GM12891 (cell line): ENCODE measurements around the gene STAB1.

Experiments used
- DNase-seq: peaks from one replicate; pipeline ENCODE4 v3.0.0; 2011; ENCODE audit warnings: low spot score; ENCODE audit not compliant: insufficient read length
- FAIRE-seq: peaks from 2 replicates; lab custom pipeline; 2011; peaks lifted over from hg19 to GRCh38; lab: Jason Lieb, UNC
- PAX5 ChIP-seq: IDR thresholded peaks from 2 replicates; pipeline ENCODE4 v1.6.1; 2011; ENCODE audit warnings: low read length, moderate library complexity, mild to moderate bottlenecking; ENCODE audit not compliant: insufficient read depth, severe bottlenecking
- POLR2A ChIP-seq: IDR thresholded peaks from 2 replicates; pipeline ENCODE4 v1.6.1; 2011; ENCODE audit warnings: low read depth, low read length, control low read depth
- POLR2AphosphoS5 ChIP-seq: IDR thresholded peaks from 2 replicates; pipeline ENCODE4 v1.6.1; 2011; ENCODE audit warnings: low read depth, low read length, control low read depth
- POU2F2 ChIP-seq: IDR thresholded peaks from 2 replicates; pipeline ENCODE4 v1.6.1; 2011; ENCODE audit warnings: low read depth, mild to moderate bottlenecking, control low read depth, low read length, moderate library complexity
- SPI1 ChIP-seq: IDR thresholded peaks from 2 replicates; pipeline ENCODE4 v1.6.1; 2011; ENCODE audit warnings: low read depth, low read length, control low read depth
- TAF1 ChIP-seq: IDR thresholded peaks from 2 replicates; pipeline ENCODE4 v1.6.1; 2011; ENCODE audit warnings: low read depth, low read length, control low read depth

The STAB1 gene

DNA sequence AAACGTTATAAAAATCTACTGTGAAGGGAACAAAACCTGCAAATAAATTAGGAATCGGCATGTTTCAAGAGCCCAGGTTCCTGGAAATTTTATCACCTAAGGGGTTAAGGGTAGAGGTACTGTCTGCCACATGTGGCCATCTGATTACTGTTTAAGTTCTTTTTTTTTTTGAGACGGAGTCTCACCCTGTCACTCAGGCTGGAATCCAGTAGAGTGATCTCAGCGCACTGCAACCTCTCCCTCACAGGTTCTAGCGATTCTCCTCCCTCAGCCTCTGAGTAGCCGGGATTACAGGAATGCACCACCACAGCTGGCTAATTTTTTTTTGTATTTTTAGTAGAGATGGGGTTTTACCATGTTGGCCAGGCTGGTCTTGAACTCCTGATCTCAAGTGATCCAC lies 77.1 kb downstream of the STAB1 start:
- TF ChIP-seq POLR2A (no peak), POU2F2 (no peak), POLR2AphosphoS5 (no peak), TAF1 (no peak), PAX5 (no peak), SPI1 (no peak)
- FAIRE-seq, result no peak
- no peak for DNase-seq
